NCI-H2171 (cell line): Measurements from ENCODE around the gene SYTL5.

Source experiments
- DNase-seq: peaks from one replicate; lab custom pipeline; 2025; lab: John Stamatoyannopoulos, UW

Gene SYTL5

GRCh38 chrX:38089173-38089982 lies 83.0 kb downstream of the SYTL5 start:
- DNase-seq, result no peak

- no peak for DNase-seq
These were observed 89.7 kb downstream of the SYTL5 start for GRCh38 chrX:38095971-38096529.

GRCh38 chrX:38099688-38100087 lies 93.3 kb downstream of the SYTL5 start:
- no peak for DNase-seq

GRCh38 chrX:38102240-38102639 lies 95.9 kb downstream of the SYTL5 start:
- DNase-seq, result no peak

- DNase-seq, result no peak
These were observed 96.5 kb downstream of the SYTL5 start for GRCh38 chrX:38102875-38103274.

- DNase-seq, result no peak
These were observed 97.8 kb downstream of the SYTL5 start for GRCh38 chrX:38103857-38104812.

- no peak for DNase-seq
These were observed 98.9 kb downstream of the SYTL5 start for GRCh38 chrX:38105216-38105725.

GRCh38 chrX:38106991-38107655 lies 100.8 kb downstream of the SYTL5 start:
- DNase-seq, result no peak

GRCh38 chrX:38108364-38108763 lies 102.0 kb downstream of the SYTL5 start:
- no peak for DNase-seq

- peak; percentile 52 for DNase-seq
These were observed 102.9 kb downstream of the SYTL5 start for GRCh38 chrX:38109042-38109898.

GRCh38 chrX:38110231-38110630 lies 103.9 kb downstream of the SYTL5 start:
- DNase-seq, result no peak

GRCh38 chrX:38111196-38111595 lies 104.8 kb downstream of the SYTL5 start:
- no peak for DNase-seq

GRCh38 chrX:38112566-38112965 lies 106.2 kb downstream of the SYTL5 start:
- no peak for DNase-seq

GRCh38 chrX:38116706-38117105 lies 110.4 kb downstream of the SYTL5 start:
- no peak for DNase-seq

GRCh38 chrX:38117485-38117884 lies 111.1 kb downstream of the SYTL5 start:
- DNase-seq, result peak; percentile 83

GRCh38 chrX:38124000-38124399 lies 117.6 kb downstream of the SYTL5 start:
- no peak for DNase-seq

GRCh38 chrX:38126179-38126578 lies 119.8 kb downstream of the SYTL5 start:
- no peak for DNase-seq

- no peak for DNase-seq
These were observed 121.6 kb downstream of the SYTL5 start for GRCh38 chrX:38127961-38128360.

GRCh38 chrX:38129366-38129765 lies 123.0 kb downstream of the SYTL5 start:
- DNase-seq, result no peak

GRCh38 chrX:38138157-38138891 lies 132.0 kb downstream of the SYTL5 start:
- no peak for DNase-seq
